HepG2 (cell line): ENCODE measurements around the gene EPB41L4A. TPM values are rescaled to one million over a fixed set of nuclear protein-coding genes. Genes with fewer than 3 reads are reported as not detected.

Experiments used
- BRF2 ChIP-seq: sonication (generic); formaldehyde crosslinking; IDR thresholded peaks from 2 replicates; pipeline ENCODE4 v1.8.1; 2022; ENCODE audit warnings: mild to moderate bottlenecking, missing genetic modification reagents
- ELF3 ChIP-seq: IDR thresholded peaks from 2 replicates; pipeline ENCODE4 v1.6.1; 2016; ENCODE audit warnings: missing genetic modification reagents, missing compliant biosample characterization
- FOXK2 ChIP-seq: fragments of 450-650 bp; IDR thresholded peaks from 2 replicates; pipeline ENCODE4 v1.6.1; 2016
- FOXM1 ChIP-seq: sonication (generic); formaldehyde crosslinking; IDR thresholded peaks from 2 replicates; pipeline ENCODE4 v1.5.0; 2020; ENCODE audit warnings: missing genetic modification reagents
- GATAD2A ChIP-seq: IDR thresholded peaks from 2 replicates; pipeline ENCODE4 v1.6.1; 2016
- HES4 ChIP-seq: sonication (generic); formaldehyde crosslinking; IDR thresholded peaks from 2 replicates; pipeline ENCODE4 v1.9.0; 2021; ENCODE audit warnings: mild to moderate bottlenecking, missing genetic modification reagents, borderline replicate concordance
- IRX3 ChIP-seq: sonication (generic); formaldehyde crosslinking; IDR thresholded peaks from 2 replicates; pipeline ENCODE4 v1.8.1; 2023; ENCODE audit warnings: mild to moderate bottlenecking, low read depth, missing genetic modification reagents, borderline replicate concordance
- KDM4B ChIP-seq: sonication (generic); formaldehyde crosslinking; IDR thresholded peaks from 2 replicates; pipeline ENCODE4 v1.4.0; 2020; ENCODE audit warnings: missing genetic modification reagents
- MAFK ChIP-seq, 2 experiments: IDR thresholded peaks in 1 of 2; conservative IDR thresholded peaks in 1 of 2; 2 replicates each; pipeline ENCODE4 v1.6.1; 2011; ENCODE audit warnings: improper control_type of control experiment in 2 of 2, low read length in 2 of 2
- NFAT5 ChIP-seq: sonication (generic); formaldehyde crosslinking; IDR thresholded peaks from 2 replicates; pipeline ENCODE4 v1.4.0; 2020; ENCODE audit warnings: missing genetic modification reagents
- RAD51 ChIP-seq: fragments of 450-650 bp; IDR thresholded peaks from 2 replicates; pipeline ENCODE4 v1.6.1; 2016; ENCODE audit warnings: borderline replicate concordance
- SATB2 ChIP-seq: sonication (generic); formaldehyde crosslinking; IDR thresholded peaks from 2 replicates; pipeline ENCODE4 v1.5.0; 2020; ENCODE audit warnings: missing genetic modification reagents
- SP2 ChIP-seq: sonication (generic); formaldehyde crosslinking; IDR thresholded peaks from 2 replicates; pipeline ENCODE4 v1.5.1; 2020; ENCODE audit warnings: mild to moderate bottlenecking, missing genetic modification reagents
- TRIM22 ChIP-seq: fragments of 450-650 bp; IDR thresholded peaks from 2 replicates; pipeline ENCODE4 v1.6.1; 2017
- ZEB1 ChIP-seq: IDR thresholded peaks from 2 replicates; pipeline ENCODE4 v1.6.1; 2012; ENCODE audit warnings: mild to moderate bottlenecking, low read depth, inconsistent platforms; ENCODE audit not compliant: insufficient replicate concordance
- ZNF292 ChIP-seq: sonication (generic); formaldehyde crosslinking; IDR thresholded peaks from 2 replicates; pipeline ENCODE4 v1.8.1; 2022; ENCODE audit warnings: mild to moderate bottlenecking, low read depth, missing genetic modification reagents, borderline replicate concordance
- ZNF296 ChIP-seq: sonication (generic); formaldehyde crosslinking; conservative IDR thresholded peaks from 2 replicates; pipeline ENCODE4 v1.5.0; 2020; ENCODE audit warnings: mild to moderate bottlenecking, missing genetic modification reagents
- ZNF557 ChIP-seq: sonication (generic); formaldehyde crosslinking; IDR thresholded peaks from 2 replicates; pipeline ENCODE4 v1.4.0; 2020; ENCODE audit warnings: missing genetic modification reagents
- ZNF788 ChIP-seq: sonication (generic); formaldehyde crosslinking; IDR thresholded peaks from 2 replicates; pipeline ENCODE4 v1.5.0; 2020; ENCODE audit warnings: mild to moderate bottlenecking, missing genetic modification reagents, borderline replicate concordance
- polyA plus RNA-seq, 8 experiments: library from polyadenylated mRNA; depleted of rRNA in 3 of 8; stranded (reverse) in 7 of 8; unstranded in 1 of 8; fragments of >200 nt; fragmentation: Illumina TruSeq in 4 of 8; extraction: Trizol in 4 of 8; gene quantifications; 2 replicates each; pipeline versions ENCODE4 v1.2.1 to v1.2.3, GENCODE V29; 2011 to 2016; ENCODE audit warnings: low read depth in 4 of 8, missing spikeins in 1 of 8, mixed read lengths in 1 of 8; ENCODE audit not compliant: insufficient read depth in 1 of 8
- total RNA-seq, 5 experiments: library from RNA; depleted of rRNA; stranded (reverse); fragments of >200 nt; fragmentation: Illumina TruSeq; extraction: Trizol; gene quantifications; 2 replicates each; pipeline ENCODE4 v1.2.3, GENCODE V29; 2016; ENCODE audit warnings: low read depth in 1 of 5
- TF ChIP-seq, protein P1 (sequence below): sonication (generic); formaldehyde crosslinking; IDR thresholded peaks from 2 replicates; pipeline ENCODE4 v1.9.0; 2022; ENCODE audit warnings: low read depth, missing genetic modification reagents

The EPB41L4A gene
- total and polyA plus RNA-seq, 2 of the 13 experiments (the other 11 are each of a cell fraction or from before 2014, with no cell fraction given), result 0.07 TPM; not detected in 1

DNA sequence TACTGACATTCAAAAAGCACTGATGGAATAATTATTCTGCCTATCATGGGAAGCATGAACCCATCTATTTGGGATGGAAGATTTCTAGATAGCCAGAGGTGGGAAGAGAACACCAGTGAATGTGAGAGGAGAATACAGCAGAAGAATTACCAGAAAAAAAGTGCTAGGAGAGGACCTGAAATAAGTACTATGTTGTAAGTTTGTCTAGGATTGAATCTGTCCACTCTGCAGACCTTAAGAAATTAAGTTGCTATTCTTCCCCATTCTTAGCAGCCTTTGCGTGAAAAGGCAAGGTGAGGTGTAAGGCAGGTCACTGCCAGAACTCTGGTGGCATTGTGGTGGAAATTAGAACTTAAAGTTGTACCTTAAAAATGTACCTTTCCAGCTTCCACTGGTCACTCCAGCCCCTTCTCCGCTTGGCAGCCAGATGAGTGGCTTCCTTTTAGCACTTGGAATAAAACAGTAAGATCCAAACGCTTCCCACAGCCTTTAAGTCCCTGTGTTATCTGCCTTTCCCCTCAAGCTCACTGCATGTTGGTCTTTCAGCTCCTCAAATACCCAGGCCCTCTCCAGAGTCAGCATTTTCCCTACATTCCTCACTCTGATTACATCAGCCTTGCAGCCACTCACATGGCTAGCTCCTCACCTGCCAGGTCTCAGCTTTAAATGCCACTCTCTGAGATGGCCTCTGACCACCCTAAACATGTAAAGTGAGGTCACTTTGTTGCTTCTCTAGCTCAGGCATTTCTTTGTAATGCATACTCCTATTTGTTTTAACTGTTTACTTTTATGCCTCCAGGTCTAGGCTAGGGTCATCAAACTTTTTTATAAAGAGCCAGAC lies 253.0 kb downstream of the EPB41L4A start (continued):
- TF ChIP-seq BRF2 (CRISPR knock-in tag), result 0 out of 2 replicates have a peak, but pooled peaks have one; percentile 32
- TF ChIP-seq FOXM1 (CRISPR knock-in tag), result no peak
- no peak for TF ChIP-seq HES4 (CRISPR knock-in tag)
- TF ChIP-seq ZNF788 (CRISPR knock-in tag), result no peak
- TF ChIP-seq SATB2 (CRISPR knock-in tag), result no peak
- TF ChIP-seq ZNF296 (CRISPR knock-in tag), result no peak
- peak; percentile 66; the same call in 1 of the 2 replicates for TF ChIP-seq GATAD2A (CRISPR knock-in tag)
- TF ChIP-seq ZNF557 (CRISPR knock-in tag), result no peak
- no peak for TF ChIP-seq NFAT5 (CRISPR knock-in tag)
- TF ChIP-seq FOXK2, result no peak
- TF ChIP-seq, protein P1, sequence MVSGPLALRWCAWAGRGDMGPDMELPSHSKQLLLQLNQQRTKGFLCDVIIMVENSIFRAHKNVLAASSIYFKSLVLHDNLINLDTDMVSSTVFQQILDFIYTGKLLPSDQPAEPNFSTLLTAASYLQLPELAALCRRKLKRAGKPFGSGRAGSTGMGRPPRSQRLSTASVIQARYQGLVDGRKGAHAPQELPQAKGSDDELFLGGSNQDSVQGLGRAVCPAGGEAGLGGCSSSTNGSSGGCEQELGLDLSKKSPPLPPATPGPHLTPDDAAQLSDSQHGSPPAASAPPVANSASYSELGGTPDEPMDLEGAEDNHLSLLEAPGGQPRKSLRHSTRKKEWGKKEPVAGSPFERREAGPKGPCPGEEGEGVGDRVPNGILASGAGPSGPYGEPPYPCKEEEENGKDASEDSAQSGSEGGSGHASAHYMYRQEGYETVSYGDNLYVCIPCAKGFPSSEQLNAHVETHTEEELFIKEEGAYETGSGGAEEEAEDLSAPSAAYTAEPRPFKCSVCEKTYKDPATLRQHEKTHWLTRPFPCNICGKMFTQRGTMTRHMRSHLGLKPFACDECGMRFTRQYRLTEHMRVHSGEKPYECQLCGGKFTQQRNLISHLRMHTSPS (CRISPR knock-in tag), result no peak
- TF ChIP-seq ELF3, result no peak
- TF ChIP-seq ZNF292, result no peak
- TF ChIP-seq MAFK (conservative IDR thresholded peaks at IDR 0.05 in 1 of 2, IDR thresholded peaks at IDR 0.05 in 1 of 2; ENCODE audit: low read length in 2 of 2), result 0 out of 4 replicates have a peak, but pooled peaks of 1 of the 2 experiments have one; percentile 29
- TF ChIP-seq KDM4B (CRISPR knock-in tag), result no peak
- no peak for TF ChIP-seq RAD51
- TF ChIP-seq ZEB1, result no peak
- TF ChIP-seq SP2, result no peak
- TF ChIP-seq TRIM22, result no peak
- no peak for TF ChIP-seq IRX3
